ENCODE data around the gene GYPB.
"Not testable (repeated sequence)": the region's sequence is repeated elsewhere in the genome, so short reads cannot be mapped to it uniquely, and the experiment has no call there.

DNA sequence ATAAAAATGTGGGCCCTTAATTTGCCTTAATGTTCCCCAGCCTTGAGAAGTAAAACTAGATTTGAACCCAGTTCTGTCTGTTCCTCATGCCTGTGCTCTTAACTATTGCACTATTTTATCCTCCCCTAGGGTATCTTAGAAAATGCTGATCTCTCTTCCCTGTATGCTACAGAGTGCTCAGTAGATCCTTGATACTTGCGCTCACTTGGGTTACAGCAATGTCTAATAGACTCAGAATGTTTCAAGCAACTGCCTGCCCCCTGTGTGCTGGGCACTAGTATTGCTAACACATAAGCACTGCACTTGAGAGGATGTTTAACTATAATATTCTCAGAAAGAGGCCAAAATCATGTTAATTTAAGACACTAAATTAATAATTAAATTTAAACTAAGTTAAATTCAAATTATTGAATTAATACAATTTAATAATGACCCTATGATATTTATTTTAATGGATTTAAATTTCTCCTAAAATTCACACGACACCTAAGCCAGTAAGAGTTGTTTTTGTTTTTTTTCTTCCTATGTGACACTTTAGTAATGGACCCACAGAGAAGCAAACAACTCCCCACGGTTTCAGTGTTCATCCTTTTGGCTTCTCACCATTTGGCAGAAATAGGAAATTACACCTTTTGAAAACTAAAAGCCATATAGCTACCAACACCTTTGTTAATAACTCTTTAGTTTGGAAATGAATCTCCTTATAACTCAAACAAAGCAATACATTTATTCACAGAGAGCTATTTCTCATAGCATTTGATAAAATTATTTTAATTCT is 768 bp downstream of the GYPB start:
- not testable (repeated sequence) for TF ChIP-seq CTCF (IDR thresholded peaks at IDR 0.05; ENCODE audit: insufficient read depth, low read length); REST (IDR thresholded peaks at IDR 0.05; ENCODE audit: insufficient replicate concordance, low read depth)

All from HL-60 (cell line).